ENCODE results near the gene BANP. TPM values are rescaled to one million over a fixed set of nuclear protein-coding genes. Genes with fewer than 3 reads are reported as not detected.

BANP gene
- total and polyA plus RNA-seq, 2 donors (not counting 3 experiments of a cell fraction or from before 2014, with no cell fraction given): 22.4 to 33.8 TPM

- DNase-seq (ENCODE audit: low read depth, low spot score) (no peak), FAIRE-seq (no peak)
- Histone ChIP-seq H3K9me3 (replicated peaks; ENCODE audit: control insufficient read depth, insufficient read depth, low read length) (no peaks in the 10 kb centered on the region), H3K9ac (replicated peaks; ENCODE audit: extremely low read depth, insufficient read depth, low read length) (no peak overlapping the region), H3K9me1 (replicated peaks; ENCODE audit: control insufficient read depth, extremely low read depth, insufficient read depth, low read length) (no peaks in the 10 kb centered on the region), H4K20me1 (replicated peaks; ENCODE audit: control insufficient read depth, extremely low read depth, insufficient read depth, low read length) (no peaks in the 10 kb centered on the region), H3K36me3 (ENCODE audit: control insufficient read depth in 2 of 2, extremely low read depth in 1 of 2, insufficient read depth in 2 of 2, low read length in 2 of 2) (peaks cover 6 to 9% of the 10 kb centered on the region in 2 experiments), H2AFZ (ENCODE audit: low read depth, low read length) (no peak overlapping the region), H3K27ac (ENCODE audit: insufficient read depth, low read depth, low read length) (no peak overlapping the region), H3K4me2 (ENCODE audit: insufficient read depth, low read length) (no peak overlapping the region), H3K27me3 (ENCODE audit: control insufficient read depth in 2 of 2, insufficient read depth in 2 of 2, low read length in 2 of 2) (no peaks in the 10 kb centered on the region), H3K79me2 (ENCODE audit: control insufficient read depth, insufficient read depth, low read length) (no peaks in the 10 kb centered on the region), H3K4me1 (ENCODE audit: control insufficient read depth, extremely low read depth, insufficient read depth, low read length) (no peaks in the 10 kb centered on the region), H3K4me3 (replicated peaks in 1 of 3; ENCODE audit: insufficient read depth in 1 of 3, low read depth in 1 of 3, low read length in 3 of 3) (no peak overlapping the region)
- dilution Hi-C loops (cut with MboI; ENCODE audit: extremely low pct_ligation_motif_present, low sequenced_read_pairs): no loop called here
- CTCF ChIA-PET: no interaction called here
- intact Hi-C loops (cut with micrococcal nuclease): no loop called here
- POLR2A ChIA-PET: no interaction called here
- TF ChIP-seq FOS (IDR thresholded peaks at IDR 0.05; ENCODE audit: borderline replicate concordance, insufficient read depth, low read length): no peak
- TF ChIP-seq MAX (IDR thresholded peaks at IDR 0.05; ENCODE audit: insufficient read depth, insufficient read length): no peak
- no peak for TF ChIP-seq CTCF (IDR thresholded peaks at IDR 0.05; ENCODE audit: extremely low read depth in 1 of 2, insufficient read depth in 1 of 2, low read depth in 1 of 2, low read length in 2 of 2)
- TF ChIP-seq POLR2AphosphoS5 (IDR thresholded peaks at IDR 0.05; ENCODE audit: insufficient read depth, low read depth, low read length): no peak
- no peak for TF ChIP-seq EZH2 (IDR thresholded peaks at IDR 0.05; ENCODE audit: borderline replicate concordance, low read depth, low read length, severe bottlenecking)
- TF ChIP-seq MYC (IDR thresholded peaks at IDR 0.05; ENCODE audit: low read depth, low read length): no peak
- TF ChIP-seq POLR2A (IDR thresholded peaks at IDR 0.05; ENCODE audit: low read depth, low read length): no peak
- TF ChIP-seq GATA2 (IDR thresholded peaks at IDR 0.05; ENCODE audit: insufficient read depth, insufficient read length, low read depth, low read length): no peak
- TF ChIP-seq JUN (IDR thresholded peaks at IDR 0.05; ENCODE audit: borderline replicate concordance, insufficient read depth, insufficient read length, low read depth): no peak
- BruUV-seq (replicated peaks): no TSS peak
Measured at GRCh38 chr16:88066680-88067529, 115.7 kb downstream of the BANP start.

Measured in endothelial cell of umbilical vein (primary cell).